Mucosa of descending colon (tissue), 3 donors: ENCODE measurements around the gene CTNNBIP1. TPM values are rescaled to one million over a fixed set of nuclear protein-coding genes. Genes with fewer than 3 reads are reported as not detected.
A peak's percentile ranks its signal among the peaks of the same experiment; 100 is the strongest.

ENCODE experiments used
- ATAC-seq: fragments of 200-7000 bp; cut with Tn5 transposase; one replicate; pipeline ENCODE4 v1.9.1; 2020; ENCODE audit warnings: mild to moderate bottlenecking, moderate library complexity
- DNase-seq, 3 donors: peaks; one replicate each; pipeline ENCODE4 v3.0.0-alpha.2; 2020
- H3K36me3 ChIP-seq: fragments of 200-600 bp; one replicate; pipeline ENCODE4 v1.8.0; 2021; ENCODE audit warnings: low read depth, mild to moderate bottlenecking
- H3K4me1 ChIP-seq: fragments of 200-600 bp; one replicate; pipeline ENCODE4 v1.8.0; 2021; ENCODE audit warnings: low read depth, mild to moderate bottlenecking
- H3K4me3 ChIP-seq: fragments of 200-600 bp; one replicate; pipeline ENCODE4 v1.8.0; 2021; ENCODE audit warnings: mild to moderate bottlenecking
- H3K9me3 ChIP-seq: fragments of 200-600 bp; one replicate; pipeline ENCODE4 v1.8.0; 2021; ENCODE audit warnings: mild to moderate bottlenecking
- intact Hi-C, 2 donors: fragments of 100-400 bp; cut with DNase I in 1 of 2; cut with micrococcal nuclease in 1 of 2; formaldehyde crosslinking; loops; one replicate each; pipeline versions ENCODE4 v1.11.0 to v1.11.1; 2022; cut with DNase I, micrococcal nuclease
- long read RNA-seq, 2 donors: library from polyadenylated mRNA; unstranded; transcript quantifications; one replicate each; pipeline ENCODE4 v2.0.0, GENCODE V29; 2019 to 2021
- total RNA-seq, 3 donors: library from RNA; stranded (reverse); fragmentation: NEBNext Ultra II Directional in 2 of 3; extraction: Animal tissue kit (Norgen Biotek cat#: 25700) in 2 of 3; gene quantifications; one replicate each; pipeline versions ENCODE4 v1.2.1 to v1.2.4, GENCODE V29; 2021 to 2023
- TF ChIP-seq, protein P1 (sequence below): fragments of 200-600 bp; IDR thresholded peaks from one replicate; pipeline ENCODE4 v1.8.0; 2022; ENCODE audit warnings: antibody characterized with exemption, mild to moderate bottlenecking
- donor health status: DM: no; HTN: no; CAD: no; lungs with moderate emphysema.
- donor health status: DM: no; HTN: no; CAD: no.
- donor health status: DM: no; HTN: yes; CAD: no.

Gene CTNNBIP1
- 10 to 100 TPM; 20.0 to 24.4 (median 23.3) TPM for total RNA-seq
- long read RNA-seq, donor 1, transcript CTNNBIP1-204 (5 exons, 1,206 nt), result major isoform, 29 of 38 reads
- long read RNA-seq, donor 1, partial matches to known transcripts, result 0 of 38 reads
- long read RNA-seq, donor 1, other reads (novel, unspliced or antisense), result 9 of 38 reads
- long read RNA-seq, donor 2, partial matches to known transcripts, result 1 of 6 reads
- long read RNA-seq, donor 2, other reads (novel, unspliced or antisense), result 1 of 6 reads

GRCh38 chr1:9910076-9910422 lies at the start of gene CTNNBIP1:
CTNNBIP1 (minus strand) TSS chr1:9910269; CDS start chr1:9872064, 38,205 bp downstream.
- no peaks in the 10 kb centered on the region for H3K9me3 ChIP-seq
- DNase-seq (no peak), ATAC-seq (no peak)
- H3K4me3 ChIP-seq, result peak within 1 kb of the TSS; percentile 56
- TF ChIP-seq, protein P1, sequence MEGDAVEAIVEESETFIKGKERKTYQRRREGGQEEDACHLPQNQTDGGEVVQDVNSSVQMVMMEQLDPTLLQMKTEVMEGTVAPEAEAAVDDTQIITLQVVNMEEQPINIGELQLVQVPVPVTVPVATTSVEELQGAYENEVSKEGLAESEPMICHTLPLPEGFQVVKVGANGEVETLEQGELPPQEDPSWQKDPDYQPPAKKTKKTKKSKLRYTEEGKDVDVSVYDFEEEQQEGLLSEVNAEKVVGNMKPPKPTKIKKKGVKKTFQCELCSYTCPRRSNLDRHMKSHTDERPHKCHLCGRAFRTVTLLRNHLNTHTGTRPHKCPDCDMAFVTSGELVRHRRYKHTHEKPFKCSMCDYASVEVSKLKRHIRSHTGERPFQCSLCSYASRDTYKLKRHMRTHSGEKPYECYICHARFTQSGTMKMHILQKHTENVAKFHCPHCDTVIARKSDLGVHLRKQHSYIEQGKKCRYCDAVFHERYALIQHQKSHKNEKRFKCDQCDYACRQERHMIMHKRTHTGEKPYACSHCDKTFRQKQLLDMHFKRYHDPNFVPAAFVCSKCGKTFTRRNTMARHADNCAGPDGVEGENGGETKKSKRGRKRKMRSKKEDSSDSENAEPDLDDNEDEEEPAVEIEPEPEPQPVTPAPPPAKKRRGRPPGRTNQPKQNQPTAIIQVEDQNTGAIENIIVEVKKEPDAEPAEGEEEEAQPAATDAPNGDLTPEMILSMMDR, result no peak
- H3K36me3 ChIP-seq, result no peaks in the 10 kb centered on the region
- intact Hi-C loops, result no loop called here
- H3K4me1 ChIP-seq, result peaks cover 29% of the 10 kb centered on the region

- Histone ChIP-seq H3K36me3 (no peaks in the 10 kb centered on the region), H3K4me3 (no peak overlapping the region), H3K9me3 (no peaks in the 10 kb centered on the region), H3K4me1 (no peaks in the 10 kb centered on the region)
- DNase-seq (no peak), ATAC-seq (no peak)
- TF ChIP-seq, protein P1, result no peak
- intact Hi-C loops, result no loop called here
These were observed 47.7 kb upstream of the CTNNBIP1 start for GRCh38 chr1:9957726-9958125.

GRCh38 chr1:9946315-9946714 lies 36.2 kb upstream of the CTNNBIP1 start:
- intact Hi-C loops, result loop anchor here in 1 of 2 donors (10.0 kb wide), 1 partner anchor 72 kb away; no protein-coding TSS in a partner anchor

GRCh38 chr1:9942939-9943788 lies 33.1 kb upstream of the CTNNBIP1 start, which contains the start of the genes LZIC and NMNAT1:
LZIC (minus strand) TSS chr1:9943391; CDS start chr1:9936619, 6,772 bp downstream.
NMNAT1 (plus strand) TSS chr1:9943475; CDS start chr1:9972074, 28,599 bp downstream.
- H3K4me1 ChIP-seq, result peaks cover 8% of the 10 kb centered on the region
- no peaks in the 10 kb centered on the region for H3K9me3 ChIP-seq
- DNase-seq (peak; percentile 95 to 96 (median 95)), ATAC-seq (peak; percentile 99)
- TF ChIP-seq, protein P1, result no peak
- intact Hi-C loops, result loop anchor here in 1 of 2 donors (10.0 kb wide), 1 partner anchor 68 kb away; no protein-coding TSS in a partner anchor
- H3K36me3 ChIP-seq, result no peaks in the 10 kb centered on the region
- H3K4me3 ChIP-seq, result peak within 1 kb of the TSS; percentile 49

More at GRCh38 chr1:9946315-9946714, 36.2 kb upstream of the CTNNBIP1 start:
- Histone ChIP-seq H3K36me3 (no peaks in the 10 kb centered on the region), H3K9me3 (no peaks in the 10 kb centered on the region), H3K4me1 (peaks cover 13% of the 10 kb centered on the region), H3K4me3 (no peak overlapping the region)
- no peak for DNase-seq
- TF ChIP-seq, protein P1, result no peak
- no peak for ATAC-seq

DNA sequence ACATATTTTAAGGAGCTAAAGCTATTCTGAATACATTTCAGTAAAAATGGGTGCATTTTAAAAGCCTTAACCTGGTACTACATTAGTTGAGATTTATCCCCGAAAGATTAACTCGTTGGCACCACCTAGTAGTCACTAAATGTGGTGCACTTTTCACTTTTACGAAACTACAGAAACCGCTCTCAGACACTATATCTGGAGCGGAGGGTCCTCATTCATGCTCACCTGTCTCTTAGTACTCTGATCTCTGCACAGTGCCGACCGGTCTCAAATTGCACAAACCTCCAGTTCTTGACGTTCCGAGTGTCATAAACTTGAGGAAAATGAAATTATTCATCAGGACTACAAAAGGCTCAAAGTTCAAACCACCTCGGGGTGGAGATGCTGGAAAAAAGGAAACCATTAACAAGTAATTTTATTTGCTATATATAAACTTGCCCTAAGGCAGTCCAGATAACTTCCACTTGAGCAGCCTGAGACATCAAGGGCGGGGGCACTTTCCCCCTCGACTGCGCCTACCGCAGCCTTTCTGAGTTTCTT lies 32.4 kb upstream of the CTNNBIP1 start:
- Histone ChIP-seq H3K9me3 (no peaks in the 10 kb centered on the region), H3K4me1 (peaks cover 8% of the 10 kb centered on the region), H3K36me3 (no peaks in the 10 kb centered on the region), H3K4me3 (peak overlapping the region; percentile 49)
- DNase-seq, result no peak
- intact Hi-C loops, result loop anchor here in 1 of 2 donors (10.0 kb wide), 1 partner anchor 68 kb away; no protein-coding TSS in a partner anchor
- peak; percentile 69 for ATAC-seq
- TF ChIP-seq, protein P1, result no peak
